ENCODE data around the gene CAMK2B. TPM values are rescaled to one million over a fixed set of nuclear protein-coding genes. Genes with fewer than 3 reads are reported as not detected.

Gene CAMK2B
- total RNA-seq, 1 donor from 2014 or later, result 3.2 TPM

DNA sequence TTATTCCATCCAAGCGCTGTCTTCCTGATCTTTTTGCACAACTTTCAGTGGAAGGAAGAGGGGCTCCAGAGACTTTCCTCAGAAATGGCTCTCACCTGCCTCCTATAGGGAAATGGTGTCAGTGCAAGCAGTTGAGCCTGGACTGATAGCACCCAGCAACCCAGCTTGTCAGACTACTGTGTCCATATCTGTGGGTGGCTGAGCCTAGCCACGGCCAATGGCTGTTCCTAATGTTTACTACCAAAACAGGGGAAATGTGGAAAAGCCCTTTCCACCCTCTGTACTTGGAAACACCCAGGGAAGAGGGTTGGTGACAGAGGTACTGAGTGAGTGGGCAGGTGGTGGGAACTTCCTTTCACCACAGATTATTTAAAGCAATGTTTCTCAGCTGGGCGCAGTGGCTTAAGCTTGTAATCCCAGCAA is 128.9 kb downstream of the CAMK2B start:
- Histone ChIP-seq H3K27me3 (no peaks in the 10 kb centered on the region), H3K4me1 (no peaks in the 10 kb centered on the region), H3K27ac (no peak overlapping the region), H3K9me3 (no peaks in the 10 kb centered on the region), H3K36me3 (no peaks in the 10 kb centered on the region), H3K4me3 (no peak overlapping the region)
- peak; percentile 49 to 64 (median 50) for TF ChIP-seq CTCF (IDR thresholded peaks at IDR 0.05)
- intact Hi-C loops (cut with DNase I), result loop anchor here (2.0 kb wide), 1 partner anchor 176 kb away; no protein-coding TSS in a partner anchor
- no peak for DNase-seq (ENCODE audit: low spot score in 2 of 2)

DNA sequence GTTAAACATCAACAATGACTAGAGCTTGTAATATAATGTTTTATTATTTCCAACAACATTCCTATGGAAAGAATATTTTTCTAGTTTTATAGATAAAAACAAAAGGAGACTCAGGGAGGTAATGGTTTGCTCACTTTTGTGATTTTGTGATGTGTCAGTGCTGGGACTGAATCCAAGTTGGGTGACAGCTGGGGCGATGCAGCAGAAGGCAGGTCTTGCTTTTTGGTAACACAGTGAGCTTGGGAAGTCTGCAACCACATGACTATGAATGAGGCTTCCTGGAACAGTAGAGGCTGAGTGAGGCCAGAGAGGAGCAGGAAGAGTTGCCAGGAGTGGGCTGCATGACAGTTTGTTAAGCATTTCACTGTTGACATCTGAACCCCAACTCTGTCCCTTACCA is 129.5 kb downstream of the CAMK2B start:
- no peak for DNase-seq (ENCODE audit: low spot score in 2 of 2)
- Histone ChIP-seq H3K4me3 (no peak overlapping the region), H3K9me3 (no peaks in the 10 kb centered on the region), H3K27ac (no peak overlapping the region), H3K36me3 (no peaks in the 10 kb centered on the region), H3K27me3 (no peaks in the 10 kb centered on the region), H3K4me1 (no peaks in the 10 kb centered on the region)
- intact Hi-C loops (cut with DNase I), result loop anchor here (2.0 kb wide), 1 partner anchor 175 kb away; no protein-coding TSS in a partner anchor
- no peak for TF ChIP-seq CTCF (IDR thresholded peaks at IDR 0.05)

GRCh38 chr7:44194562-44195145 is 130.7 kb downstream of the CAMK2B start:
- no peaks in the 10 kb centered on the region for H3K27me3 ChIP-seq
- TF ChIP-seq CTCF (IDR thresholded peaks at IDR 0.05), result no peak
- no peak overlapping the region for H3K27ac ChIP-seq
- H3K9me3 ChIP-seq, result no peaks in the 10 kb centered on the region
- peak in 1 of 2 donors; percentile 49 for DNase-seq (ENCODE audit: low spot score in 2 of 2)
- H3K4me3 ChIP-seq, result no peak overlapping the region
- no peaks in the 10 kb centered on the region for H3K4me1 ChIP-seq
- no peaks in the 10 kb centered on the region for H3K36me3 ChIP-seq
- intact Hi-C loops (cut with DNase I), result no loop called here

GRCh38 chr7:44194069-44194468 is 131.3 kb downstream of the CAMK2B start:
- intact Hi-C loops (cut with DNase I), result no loop called here
- Histone ChIP-seq H3K36me3 (no peaks in the 10 kb centered on the region), H3K4me3 (no peak overlapping the region), H3K27me3 (no peaks in the 10 kb centered on the region), H3K4me1 (no peaks in the 10 kb centered on the region), H3K27ac (no peak overlapping the region), H3K9me3 (no peaks in the 10 kb centered on the region)
- peak in 1 of 2 donors; percentile 51 for DNase-seq (ENCODE audit: low spot score in 2 of 2)
- TF ChIP-seq CTCF (IDR thresholded peaks at IDR 0.05), result no peak

DNA sequence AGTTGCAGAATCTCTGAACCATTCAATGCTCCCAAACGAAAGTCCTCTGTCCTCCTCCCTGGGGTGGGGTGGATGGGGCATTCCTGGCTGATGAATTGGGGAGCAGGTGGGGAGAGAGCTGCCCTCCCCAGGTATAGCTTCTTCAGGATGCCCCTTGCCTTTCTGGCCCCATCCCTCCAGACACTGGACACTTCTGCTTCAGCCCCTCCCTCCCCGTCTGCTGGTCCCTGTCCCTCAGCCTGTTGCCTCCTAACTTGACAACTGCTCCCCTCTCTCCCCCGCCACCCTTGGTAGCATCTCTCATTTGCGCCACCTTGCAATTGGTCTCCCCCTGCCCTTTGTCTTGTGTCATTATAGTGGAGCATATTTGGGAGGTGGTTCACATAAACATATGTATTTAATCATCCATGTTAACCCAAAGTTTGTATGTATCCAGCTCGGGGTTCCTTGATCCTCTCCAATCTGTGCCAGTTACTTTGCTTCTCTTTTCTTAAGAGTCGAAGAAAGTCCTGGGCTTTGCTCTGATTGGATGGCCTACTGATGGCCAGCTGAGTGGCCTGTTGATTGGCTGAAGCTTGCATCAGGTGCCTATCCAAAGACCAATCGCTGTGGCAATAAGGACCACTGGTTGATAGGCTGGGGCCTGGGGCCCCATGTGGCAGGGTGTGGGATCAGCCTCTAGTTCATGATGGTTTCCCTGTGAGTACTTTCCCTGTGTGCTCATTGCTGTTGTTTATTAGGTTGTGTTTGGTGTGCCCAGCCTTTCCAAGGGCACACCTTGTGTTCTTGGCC is 132.2 kb downstream of the CAMK2B start:
- Histone ChIP-seq H3K4me3 (no peak overlapping the region), H3K36me3 (no peaks in the 10 kb centered on the region), H3K27me3 (no peaks in the 10 kb centered on the region), H3K9me3 (no peaks in the 10 kb centered on the region), H3K4me1 (no peaks in the 10 kb centered on the region), H3K27ac (no peak overlapping the region)
- DNase-seq (ENCODE audit: low spot score in 2 of 2), result peak in 1 of 2 donors; percentile 22
- intact Hi-C loops (cut with DNase I), result no loop called here
- no peak for TF ChIP-seq CTCF (IDR thresholded peaks at IDR 0.05)
